Choroid plexus epithelial cell (primary cell): ENCODE data around the gene CHRNA5.

ENCODE experiments used
- DNase-seq: peaks from one replicate; pipeline ENCODE4 v3.0.0-alpha.2; 2010; ENCODE audit warnings: low read depth
- H3K4me3 ChIP-seq: 2 replicates; pipeline ENCODE4 v1.5.1; 2011; ENCODE audit warnings: low read depth, mild to moderate bottlenecking, control low read depth, low read length, moderate library complexity
- TF ChIP-seq, protein P1 (sequence below): conservative IDR thresholded peaks from 2 replicates; pipeline ENCODE4 v1.5.1; 2011; ENCODE audit warnings: low read depth, mild to moderate bottlenecking, control low read depth, inconsistent platforms, low read length, moderate library complexity

CHRNA5 gene

DNA sequence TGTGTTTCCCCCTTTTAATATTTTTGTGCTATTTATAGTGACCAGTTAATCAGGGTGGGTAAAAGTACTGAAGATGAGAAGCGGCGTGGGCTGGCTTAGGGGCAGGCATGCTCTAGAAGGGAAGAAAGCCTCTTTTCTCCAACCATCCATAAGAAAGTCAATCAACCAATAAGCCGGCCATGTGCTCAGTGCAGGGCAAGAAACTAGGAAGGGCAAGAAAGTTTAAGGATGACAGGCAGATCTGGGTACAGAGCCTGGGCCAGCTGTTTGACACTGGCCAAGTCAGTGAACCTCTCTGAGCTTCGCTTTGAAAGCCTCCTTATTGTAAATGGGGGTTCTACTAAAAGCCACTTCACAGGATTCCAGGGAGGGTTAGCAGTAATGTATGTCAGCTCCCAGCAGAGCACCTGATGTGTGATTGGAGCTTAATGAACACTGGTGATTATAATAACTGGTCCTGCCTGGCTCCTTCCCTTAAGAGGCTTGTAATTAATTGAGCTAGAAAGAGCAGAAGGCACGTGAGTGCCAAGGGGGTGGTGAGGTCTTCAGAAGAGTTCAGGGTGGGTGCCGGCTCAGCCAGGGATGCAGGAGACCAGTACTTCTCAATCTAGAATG lies 61.2 kb downstream of the CHRNA5 start:
- TF ChIP-seq, protein P1, sequence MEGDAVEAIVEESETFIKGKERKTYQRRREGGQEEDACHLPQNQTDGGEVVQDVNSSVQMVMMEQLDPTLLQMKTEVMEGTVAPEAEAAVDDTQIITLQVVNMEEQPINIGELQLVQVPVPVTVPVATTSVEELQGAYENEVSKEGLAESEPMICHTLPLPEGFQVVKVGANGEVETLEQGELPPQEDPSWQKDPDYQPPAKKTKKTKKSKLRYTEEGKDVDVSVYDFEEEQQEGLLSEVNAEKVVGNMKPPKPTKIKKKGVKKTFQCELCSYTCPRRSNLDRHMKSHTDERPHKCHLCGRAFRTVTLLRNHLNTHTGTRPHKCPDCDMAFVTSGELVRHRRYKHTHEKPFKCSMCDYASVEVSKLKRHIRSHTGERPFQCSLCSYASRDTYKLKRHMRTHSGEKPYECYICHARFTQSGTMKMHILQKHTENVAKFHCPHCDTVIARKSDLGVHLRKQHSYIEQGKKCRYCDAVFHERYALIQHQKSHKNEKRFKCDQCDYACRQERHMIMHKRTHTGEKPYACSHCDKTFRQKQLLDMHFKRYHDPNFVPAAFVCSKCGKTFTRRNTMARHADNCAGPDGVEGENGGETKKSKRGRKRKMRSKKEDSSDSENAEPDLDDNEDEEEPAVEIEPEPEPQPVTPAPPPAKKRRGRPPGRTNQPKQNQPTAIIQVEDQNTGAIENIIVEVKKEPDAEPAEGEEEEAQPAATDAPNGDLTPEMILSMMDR = no peak
- H3K4me3 ChIP-seq = no peak overlapping the region
- no peak for DNase-seq

- no peak overlapping the region for H3K4me3 ChIP-seq
- TF ChIP-seq, protein P1 = no peak
- DNase-seq = no peak
Observed at GRCh38 chr15:78627348-78627747, 62.0 kb downstream of the CHRNA5 start.

DNA sequence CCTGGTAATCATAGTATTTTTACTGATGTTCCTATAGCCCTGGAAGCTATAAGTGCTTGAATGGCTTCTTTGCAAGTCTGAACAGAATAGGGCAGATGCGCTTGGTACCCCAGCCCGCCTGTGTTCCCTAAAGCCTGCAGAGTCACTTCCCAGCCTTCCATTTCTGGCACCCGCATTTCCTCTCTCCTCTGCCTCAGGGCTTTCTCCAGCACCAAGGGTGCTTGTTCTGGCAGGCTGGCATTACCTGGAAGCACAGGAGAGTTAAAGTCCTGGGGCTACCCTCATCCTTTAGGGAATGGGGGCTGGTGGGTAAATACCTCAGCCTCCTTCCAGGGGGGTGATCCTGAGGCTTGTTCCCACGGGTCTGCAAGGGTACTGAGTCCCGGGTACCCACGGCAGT lies 62.9 kb downstream of the CHRNA5 start:
- TF ChIP-seq, protein P1 = no peak
- DNase-seq = no peak
- H3K4me3 ChIP-seq = no peak overlapping the region

DNA sequence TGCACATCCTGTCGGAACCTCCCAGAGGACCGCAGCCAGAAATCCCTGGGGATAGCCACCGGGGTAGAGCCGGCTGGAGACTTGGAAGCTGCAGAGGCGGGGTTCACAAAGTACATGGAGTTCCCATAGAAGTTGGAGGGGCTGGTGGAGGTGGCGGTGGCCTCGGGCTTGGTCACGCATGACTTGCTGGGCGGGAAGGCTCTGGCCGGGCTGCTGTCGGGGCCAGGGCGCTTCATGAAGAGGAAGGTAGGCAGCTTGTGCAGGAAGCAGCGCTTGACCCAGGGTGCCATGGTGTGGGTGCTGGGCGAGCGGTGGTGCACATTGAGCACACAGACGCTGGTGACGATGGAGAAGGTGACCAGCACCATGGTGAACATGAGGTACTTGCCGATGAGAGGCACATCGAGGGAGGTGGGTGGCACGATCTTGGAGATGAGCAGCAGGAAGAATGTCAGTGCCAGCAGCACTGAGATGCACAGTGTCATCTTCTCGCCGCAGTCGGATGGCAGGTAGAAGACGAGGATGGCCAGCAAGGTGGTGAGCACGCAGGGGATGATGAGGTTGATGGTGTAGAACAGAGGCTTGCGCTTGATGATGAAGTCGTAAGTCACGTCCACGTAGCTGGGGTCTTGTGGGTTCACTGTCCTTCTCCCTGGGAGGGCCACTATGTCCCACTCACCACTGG lies 63.9 kb downstream of the CHRNA5 start:
- no peak overlapping the region for H3K4me3 ChIP-seq
- DNase-seq = no peak
- TF ChIP-seq, protein P1 = no peak

DNA sequence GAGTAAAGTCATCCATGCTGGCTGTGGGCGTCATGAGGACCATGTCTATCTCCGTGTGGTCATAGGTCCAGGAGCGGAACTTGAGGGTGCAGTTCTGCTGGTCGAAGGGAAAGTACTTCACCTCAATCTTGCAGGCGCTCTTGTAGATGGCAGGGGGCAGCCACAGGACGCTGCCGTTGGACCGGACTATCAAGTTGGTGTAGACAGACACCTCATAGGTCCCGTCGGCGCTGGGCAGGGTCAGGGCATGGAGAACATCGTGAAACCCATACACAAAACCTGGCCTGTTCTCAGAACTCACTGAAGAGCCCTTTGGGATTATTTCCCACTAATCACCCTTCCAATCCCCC lies 64.4 kb downstream of the CHRNA5 start:
- TF ChIP-seq, protein P1 = no peak
- H3K4me3 ChIP-seq = no peak overlapping the region
- DNase-seq = no peak

GRCh38 chr15:78630886-78631633 lies 65.7 kb downstream of the CHRNA5 start:
- TF ChIP-seq, protein P1 = no peak
- no peak overlapping the region for H3K4me3 ChIP-seq
- no peak for DNase-seq

- TF ChIP-seq, protein P1 = no peak
- no peak overlapping the region for H3K4me3 ChIP-seq
- no peak for DNase-seq
Observed at GRCh38 chr15:78633348-78633747, 68.0 kb downstream of the CHRNA5 start.
